Activated CD8-positive, alpha-beta memory T cell treated with anti-CD3 and anti-CD28 coated beads, Interleukin-2, amount 50 U/mL, for 24 hours (primary cell): Measurements from ENCODE around the gene SIRT7.

Experiments used
- DNase-seq: peaks from one replicate; pipeline ENCODE4 v3.0.0-alpha.2; 2020; ENCODE audit errors: extremely low read depth

Gene SIRT7

GRCh38 chr17:81888105-81888987, 29.6 kb downstream of the SIRT7 start:
- no peak for DNase-seq

DNA sequence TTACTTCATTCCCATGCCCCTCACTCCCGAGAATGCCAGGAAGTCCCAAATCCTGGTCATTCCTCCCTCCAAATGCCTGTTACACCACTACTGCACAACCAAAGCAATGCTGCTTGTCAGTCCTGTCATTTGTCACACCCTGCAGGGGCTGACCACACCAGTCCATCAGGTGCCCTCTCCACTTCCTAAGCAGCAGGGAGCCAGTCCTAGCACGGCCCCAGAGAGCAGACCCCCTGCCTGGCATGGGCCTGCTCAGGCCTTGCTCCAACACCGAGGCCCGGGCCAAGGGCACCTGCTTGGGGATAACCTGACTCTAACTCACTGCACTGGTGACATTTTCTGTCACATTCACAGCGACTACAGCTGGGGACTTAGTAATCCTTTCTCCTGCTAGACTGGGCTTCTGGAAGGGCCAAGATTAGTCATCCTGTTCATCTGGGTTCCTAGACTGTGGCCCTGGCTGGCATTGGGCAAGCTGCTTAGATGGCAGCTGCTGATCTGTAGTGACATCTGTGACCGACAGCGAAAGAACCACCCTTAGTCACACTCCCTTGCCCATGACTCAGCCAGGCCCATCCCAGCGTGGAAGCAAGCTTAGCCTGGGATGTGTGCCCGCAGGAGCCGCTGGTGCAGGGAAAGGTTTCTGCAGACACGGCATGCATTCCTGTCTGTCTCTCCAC, 32.0 kb downstream of the SIRT7 start:
- DNase-seq, result no peak

GRCh38 chr17:81885454-81885853, 32.5 kb downstream of the SIRT7 start:
- no peak for DNase-seq

DNA sequence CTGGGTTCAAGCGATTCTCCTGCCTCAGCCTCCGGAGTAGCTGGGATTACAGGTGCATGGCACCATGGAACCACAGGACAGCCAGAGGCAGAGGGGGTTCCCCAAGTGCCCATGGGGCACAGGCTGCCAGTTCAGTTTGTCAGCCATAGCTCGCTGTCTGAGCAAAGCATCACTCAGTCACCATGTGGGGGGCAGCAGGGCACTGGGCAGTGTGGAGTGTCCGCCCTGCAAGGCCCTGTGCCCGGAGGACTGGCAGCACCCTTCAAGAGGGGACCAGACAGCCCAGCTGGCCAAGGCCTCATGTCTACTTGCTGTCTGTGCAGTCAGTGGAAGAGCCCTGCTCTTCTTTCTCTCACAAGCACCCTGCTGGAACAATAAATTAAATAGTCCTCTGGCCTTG, 33.0 kb downstream of the SIRT7 start:
- DNase-seq, result no peak

- DNase-seq, result no peak
Measured at GRCh38 chr17:81884520-81884919, 33.5 kb downstream of the SIRT7 start.

GRCh38 chr17:81879121-81879520, 38.9 kb downstream of the SIRT7 start:
- no peak for DNase-seq

- no peak for DNase-seq
Measured at GRCh38 chr17:81878294-81878693, 39.7 kb downstream of the SIRT7 start.

DNA sequence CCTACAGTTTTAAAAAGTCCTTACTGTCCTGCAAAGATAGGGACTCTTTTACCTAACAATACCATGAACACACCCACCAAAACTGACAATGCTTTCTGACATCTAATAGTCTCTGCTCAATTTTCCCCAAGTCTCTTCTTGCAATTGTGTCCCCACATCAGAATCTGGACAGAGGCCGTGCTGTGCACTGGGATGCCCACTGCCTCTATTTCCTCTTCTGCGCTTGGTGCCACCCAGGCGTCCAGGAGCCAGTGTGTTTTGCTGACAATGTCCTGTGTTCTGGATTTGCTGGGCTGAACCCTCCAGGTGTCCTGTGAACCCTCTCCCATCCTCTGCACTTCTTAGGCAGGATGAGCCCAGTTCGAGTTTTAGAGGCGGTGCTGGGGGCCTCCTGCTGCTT, 40.4 kb downstream of the SIRT7 start:
- no peak for DNase-seq

DNA sequence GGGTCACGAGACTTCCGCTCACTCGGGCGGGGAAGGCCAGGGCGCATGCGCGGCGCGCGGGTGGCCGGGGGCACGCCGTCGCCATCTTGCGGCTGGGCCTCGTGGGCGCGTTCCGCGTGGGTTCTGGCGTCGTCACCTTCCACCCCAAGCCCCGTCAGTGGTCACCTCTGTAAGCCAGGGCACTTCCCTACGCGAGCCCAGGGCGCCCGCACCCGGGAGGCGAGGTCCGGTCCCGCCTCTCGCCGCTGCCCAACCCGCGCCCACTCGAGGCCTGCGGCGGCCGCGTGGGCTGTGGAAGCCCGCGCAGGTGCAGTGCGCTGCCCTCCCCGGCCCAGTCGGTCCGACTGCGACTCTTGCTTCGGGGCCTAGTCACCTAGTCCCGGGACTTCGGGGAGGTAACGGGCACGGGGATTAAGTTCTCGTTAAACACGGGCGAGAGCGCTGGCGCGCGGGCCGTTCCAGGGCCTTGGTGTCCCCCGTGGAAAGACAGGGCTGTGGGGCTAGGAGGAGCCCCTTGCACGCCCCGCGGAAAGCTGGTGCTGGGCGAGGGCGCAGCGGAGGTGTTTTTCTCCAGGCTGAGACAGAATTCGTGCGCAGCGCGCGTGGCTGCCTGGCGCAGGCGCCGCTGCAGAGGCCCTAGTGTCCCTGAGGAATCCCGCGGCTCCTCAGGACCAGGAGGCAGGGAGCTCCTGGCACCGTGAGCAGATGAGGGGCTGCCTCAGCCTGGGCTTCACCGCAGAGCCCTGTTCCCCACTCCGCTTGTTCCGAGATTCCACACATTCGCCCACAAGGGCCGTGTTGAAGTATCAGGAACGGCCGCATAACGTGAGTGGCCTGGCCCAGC, 46.4 kb downstream of the SIRT7 start:
- DNase-seq, result peak; percentile 86

DNA sequence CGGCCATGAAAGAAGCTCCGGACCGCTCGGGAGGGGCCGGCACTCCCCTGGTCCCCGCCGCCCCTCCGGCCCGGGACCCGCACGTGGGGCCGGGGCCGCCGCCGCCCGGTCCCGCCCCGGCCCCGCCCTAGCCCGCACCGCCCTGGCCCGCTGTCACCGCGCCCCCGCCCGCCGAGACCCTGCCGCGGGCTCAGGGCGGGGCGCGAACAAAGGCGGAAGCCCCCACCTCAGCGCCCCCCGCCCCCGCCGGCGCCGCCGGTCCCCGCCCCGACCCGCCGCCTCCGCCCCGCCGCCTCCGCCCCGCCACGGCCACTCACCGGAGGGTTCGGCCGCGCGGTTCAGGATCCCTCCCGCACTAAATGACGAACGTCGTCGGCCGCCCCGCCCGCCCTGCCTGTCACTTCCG, 47.0 kb downstream of the SIRT7 start, which contains the start of gene ARHGDIA:
Gene ARHGDIA, minus strand, starts transcription at position 357 of the 406 bp plus-strand sequence. CDS start 1,407 bp downstream, outside the sequence.
- no peak for DNase-seq

DNA sequence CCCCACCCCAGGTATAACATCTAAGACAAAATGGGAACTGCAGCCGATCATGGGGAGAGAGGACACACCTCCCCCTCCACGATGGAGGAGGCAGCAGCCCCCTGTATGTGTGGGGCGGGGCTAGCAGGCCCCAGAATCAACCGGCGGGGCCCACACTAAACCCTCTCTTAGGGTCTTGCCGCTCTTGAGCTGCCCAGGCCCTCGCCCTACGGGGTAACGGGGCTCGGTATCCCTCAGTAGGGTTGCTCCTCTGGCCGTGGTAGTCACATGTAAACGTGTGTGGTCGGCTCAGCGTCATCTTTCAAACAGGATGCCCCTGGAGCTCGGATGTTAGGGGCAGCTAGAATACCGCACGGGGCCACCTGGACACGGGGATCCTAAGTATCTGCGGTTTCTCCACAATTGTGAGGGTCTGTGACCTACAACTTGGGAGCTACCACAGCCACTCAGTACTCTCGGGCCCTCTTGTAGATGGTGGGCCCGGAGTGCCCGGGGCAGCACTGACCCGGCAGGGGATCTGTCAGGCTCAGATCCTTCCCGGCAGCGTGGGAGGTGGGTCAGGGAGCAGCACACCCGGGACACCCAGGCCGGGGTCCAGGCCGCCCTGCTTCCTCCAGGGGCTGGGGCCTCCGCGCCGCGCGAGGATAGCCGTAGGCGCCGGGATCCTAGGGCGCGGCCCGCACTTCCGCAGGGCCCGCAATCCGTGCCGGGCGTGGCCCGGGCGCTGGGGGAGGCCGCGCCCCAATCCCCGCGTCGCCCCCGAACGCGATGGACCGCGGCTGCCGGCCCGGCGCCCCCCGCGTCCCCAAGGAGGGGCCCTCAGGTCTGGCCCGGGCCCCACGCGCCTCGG, 47.6 kb downstream of the SIRT7 start:
- no peak for DNase-seq

DNA sequence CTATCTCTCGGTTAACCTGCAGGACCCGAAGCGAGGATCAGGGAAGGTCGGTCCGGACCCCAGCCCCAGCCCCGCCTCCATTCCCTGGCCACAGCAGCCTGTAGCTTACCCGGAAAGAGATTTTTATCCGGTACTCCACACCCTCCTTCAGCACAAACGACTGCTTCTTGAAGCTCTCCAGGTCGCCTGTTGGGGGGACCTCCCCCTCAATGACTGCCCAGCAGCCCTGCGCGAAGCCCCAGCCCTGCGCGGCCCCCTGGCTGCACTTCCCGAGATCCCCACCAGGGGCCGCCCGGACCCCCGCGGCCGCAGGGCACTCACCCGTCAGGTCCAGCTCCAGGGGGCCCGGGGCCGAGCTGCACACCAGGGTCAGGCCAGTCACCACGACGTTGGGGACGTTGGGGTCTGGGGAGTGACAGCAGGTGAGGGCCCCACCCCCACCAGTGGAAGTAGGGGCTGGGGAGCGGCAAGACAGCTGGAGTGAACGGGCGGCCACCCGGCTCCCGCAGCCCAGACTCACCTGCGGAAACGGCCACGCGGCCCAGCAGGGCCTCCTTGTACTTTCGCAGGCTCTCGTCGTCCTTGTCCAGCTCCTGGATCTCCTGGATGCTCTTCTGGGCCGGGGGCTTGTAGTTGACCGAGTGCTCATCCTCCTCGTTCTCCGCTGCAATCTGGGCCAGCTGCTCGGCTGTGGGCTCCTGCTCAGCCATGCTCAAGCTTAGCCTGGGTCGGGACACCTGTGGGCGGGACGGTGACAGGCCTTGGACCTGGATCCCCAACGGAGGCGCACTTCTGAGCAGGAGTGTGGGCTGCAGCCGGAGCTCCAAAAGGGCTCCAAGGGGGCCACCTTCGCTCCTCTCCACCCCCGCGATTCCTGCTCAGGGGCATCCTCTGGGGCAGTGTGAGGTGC, 48.5 kb downstream of the SIRT7 start:
- DNase-seq, result no peak

GRCh38 chr17:81868674-81869220, 49.2 kb downstream of the SIRT7 start:
- no peak for DNase-seq

- no peak for DNase-seq
Measured at GRCh38 chr17:81867991-81868673, 49.8 kb downstream of the SIRT7 start.

GRCh38 chr17:81867170-81867990, 50.6 kb downstream of the SIRT7 start:
- no peak for DNase-seq

GRCh38 chr17:81866440-81867169, 51.4 kb downstream of the SIRT7 start:
- DNase-seq, result no peak

GRCh38 chr17:81865733-81866439, 52.1 kb downstream of the SIRT7 start:
- DNase-seq, result no peak
